Fibroblast of peridontal ligament (primary cell): Measurements from ENCODE around the gene JPT2.

ENCODE experiments used
- DNase-seq: peaks from one replicate; pipeline ENCODE4 v3.0.0-alpha.2; 2010; ENCODE audit errors: extremely low read depth

The JPT2 gene

DNA sequence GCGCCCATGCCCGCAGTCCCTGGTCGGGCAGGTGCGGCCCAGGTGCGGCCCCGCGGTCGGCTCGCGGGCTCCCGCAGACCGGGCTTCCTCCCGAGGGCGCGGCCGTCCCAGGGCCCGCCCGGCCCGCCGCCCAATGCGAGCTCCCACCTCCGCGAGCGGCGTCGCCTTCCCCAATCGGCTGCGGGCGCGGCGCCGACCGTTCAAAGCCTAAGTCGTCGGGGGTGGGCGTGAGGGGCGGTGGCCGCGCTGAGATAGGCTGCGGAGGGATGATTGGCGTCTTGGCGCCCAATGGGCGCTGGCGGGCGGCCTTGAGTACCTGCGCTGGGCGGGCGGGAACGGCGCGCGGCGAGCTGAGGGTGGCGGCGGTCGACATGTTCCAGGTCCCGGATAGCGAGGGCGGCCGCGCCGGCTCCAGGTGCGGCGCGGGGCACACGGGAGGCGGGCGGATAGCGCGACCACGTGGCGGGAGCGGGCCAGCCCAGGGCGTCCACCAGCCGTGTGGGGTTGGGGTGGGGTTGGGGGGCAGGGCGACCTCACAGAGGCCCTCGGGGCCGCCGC, at the start of gene JPT2:
TSS of gene JPT2 (plus strand) at position 338 of the 558 bp plus-strand sequence. CDS start at position 372, 34 bp downstream.
- peak; percentile 90 for DNase-seq

- no peak for DNase-seq
These were observed 47.4 kb upstream of the JPT2 start for GRCh38 chr16:1630450-1631213.

- no peak for DNase-seq
These were observed 46.8 kb upstream of the JPT2 start for GRCh38 chr16:1631230-1631629.

GRCh38 chr16:1631931-1632637, 46.0 kb upstream of the JPT2 start:
- no peak for DNase-seq

GRCh38 chr16:1632638-1632970, 45.5 kb upstream of the JPT2 start:
- DNase-seq, result no peak

- DNase-seq, result no peak
These were observed 44.8 kb upstream of the JPT2 start for GRCh38 chr16:1633310-1633709.

DNA sequence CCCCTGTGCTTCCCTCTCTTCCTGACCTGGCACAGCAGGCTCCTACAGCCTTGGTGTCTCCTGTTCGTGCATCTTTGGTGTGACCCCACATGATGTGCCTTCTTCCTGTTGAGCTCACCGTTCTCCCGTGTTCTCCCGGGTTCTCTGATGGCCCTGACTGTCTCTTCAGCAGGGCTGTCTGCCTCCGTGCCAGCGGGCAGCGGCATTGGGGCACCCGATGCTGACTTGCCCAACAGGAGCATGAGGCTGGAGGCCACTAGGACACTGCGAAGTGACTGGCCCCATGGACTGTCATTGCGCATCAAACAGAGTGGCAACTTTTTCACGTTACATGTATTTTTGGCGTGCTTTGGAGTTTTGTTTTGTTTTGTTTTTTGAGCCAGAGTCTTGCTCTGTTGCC, 43.5 kb upstream of the JPT2 start:
- DNase-seq, result no peak

- no peak for DNase-seq
These were observed 43.0 kb upstream of the JPT2 start for GRCh38 chr16:1635070-1635469.

DNA sequence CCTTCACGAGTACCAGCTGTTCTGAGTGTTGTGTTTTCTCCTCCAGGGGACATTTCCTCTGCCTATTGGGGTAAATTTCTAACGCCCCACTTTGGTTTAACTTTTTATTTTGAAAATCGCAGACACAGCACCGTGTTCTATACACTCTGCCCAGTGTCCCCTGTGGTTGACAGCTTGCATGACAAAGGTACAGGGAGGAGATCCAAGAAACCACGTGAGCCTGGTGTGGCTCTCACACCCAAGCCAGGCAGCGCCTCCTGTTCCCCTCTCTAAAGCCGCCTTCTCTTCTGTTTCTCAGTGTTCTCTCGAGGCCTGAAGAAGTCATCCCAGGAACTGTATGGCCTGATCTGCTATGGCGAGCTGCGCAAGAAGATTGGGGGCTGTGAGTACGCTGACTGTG, 40.6 kb upstream of the JPT2 start:
- no peak for DNase-seq

- no peak for DNase-seq
These were observed 39.3 kb upstream of the JPT2 start for GRCh38 chr16:1638757-1639156.

GRCh38 chr16:1639282-1639681, 38.8 kb upstream of the JPT2 start:
- no peak for DNase-seq

- no peak for DNase-seq
These were observed 38.2 kb upstream of the JPT2 start for GRCh38 chr16:1639860-1640259.

- DNase-seq, result no peak
These were observed 37.7 kb upstream of the JPT2 start for GRCh38 chr16:1640261-1640941.

GRCh38 chr16:1641261-1641660, 36.8 kb upstream of the JPT2 start:
- DNase-seq, result no peak

DNA sequence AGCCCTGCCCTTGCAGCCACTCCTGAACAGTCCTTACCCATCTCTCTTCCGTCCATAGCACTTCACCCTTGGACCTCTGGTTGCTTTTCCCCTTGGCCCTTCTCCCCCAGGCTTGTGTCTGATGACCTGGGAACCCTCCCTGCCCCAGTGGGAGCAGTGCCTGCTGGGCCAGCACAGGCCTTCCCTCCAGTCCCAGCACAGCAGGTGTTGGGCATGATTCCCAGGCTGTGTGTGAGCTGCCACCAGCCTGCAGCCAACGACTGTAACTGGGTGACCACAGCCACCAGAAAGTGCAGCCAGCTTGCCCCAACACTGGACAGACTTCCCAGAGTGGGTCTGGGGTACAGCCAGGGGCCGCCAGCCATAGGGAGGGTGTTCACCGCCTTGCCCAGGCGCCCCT, 35.9 kb upstream of the JPT2 start:
- DNase-seq, result no peak

GRCh38 chr16:1642753-1643152, 35.3 kb upstream of the JPT2 start:
- no peak for DNase-seq

DNA sequence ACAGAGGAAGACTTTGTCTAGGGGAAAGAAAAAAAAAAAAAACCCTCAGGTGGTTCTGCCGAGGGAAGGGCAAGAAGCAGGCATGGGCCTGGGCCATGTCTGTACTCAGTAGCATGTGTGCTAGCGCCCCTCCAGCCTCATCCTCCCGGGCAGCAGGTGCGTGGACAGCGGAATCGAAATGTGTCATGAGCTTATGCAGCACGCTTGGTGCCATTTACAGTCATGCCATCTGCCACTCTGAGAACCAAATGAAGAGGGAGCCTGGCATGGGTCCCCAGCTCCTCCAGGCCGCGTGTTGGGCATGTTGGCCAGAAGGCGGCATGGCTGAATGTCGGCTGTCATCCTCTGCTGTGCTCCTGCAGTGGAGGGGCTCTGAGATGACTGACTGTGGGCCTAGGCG, 34.6 kb upstream of the JPT2 start:
- DNase-seq, result no peak

DNA sequence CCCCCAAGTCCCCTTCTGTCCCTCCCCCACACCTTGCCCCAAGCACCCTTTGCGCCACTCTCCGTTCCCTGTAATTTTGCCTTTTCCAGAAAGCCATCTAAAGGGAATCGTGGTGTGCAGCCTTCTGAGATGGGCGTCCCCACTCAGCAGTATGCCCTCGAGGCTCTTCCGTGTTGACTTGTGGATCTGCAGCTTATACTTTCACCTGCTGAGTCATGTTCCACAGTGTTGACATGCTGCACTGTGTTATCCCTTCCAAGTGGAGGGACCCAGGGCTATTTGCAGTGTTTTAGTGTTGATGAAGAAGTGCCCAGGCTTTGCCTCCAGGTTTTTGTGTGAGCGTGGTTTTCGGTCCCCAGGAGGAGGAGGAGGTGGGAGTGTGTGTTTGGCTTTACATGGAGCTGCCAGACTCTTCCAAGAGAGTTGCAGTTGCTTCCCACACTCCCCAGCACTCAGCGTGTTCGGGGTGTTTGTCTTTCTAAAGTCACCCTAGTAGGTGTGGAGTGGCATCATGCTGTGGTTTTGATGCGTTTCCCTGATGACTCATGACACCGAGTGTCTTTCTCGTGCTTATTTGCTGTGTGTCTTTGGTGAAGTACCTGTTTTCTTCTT, 32.1 kb upstream of the JPT2 start:
- DNase-seq, result no peak

GRCh38 chr16:1647856-1648255, 30.2 kb upstream of the JPT2 start:
- no peak for DNase-seq

DNA sequence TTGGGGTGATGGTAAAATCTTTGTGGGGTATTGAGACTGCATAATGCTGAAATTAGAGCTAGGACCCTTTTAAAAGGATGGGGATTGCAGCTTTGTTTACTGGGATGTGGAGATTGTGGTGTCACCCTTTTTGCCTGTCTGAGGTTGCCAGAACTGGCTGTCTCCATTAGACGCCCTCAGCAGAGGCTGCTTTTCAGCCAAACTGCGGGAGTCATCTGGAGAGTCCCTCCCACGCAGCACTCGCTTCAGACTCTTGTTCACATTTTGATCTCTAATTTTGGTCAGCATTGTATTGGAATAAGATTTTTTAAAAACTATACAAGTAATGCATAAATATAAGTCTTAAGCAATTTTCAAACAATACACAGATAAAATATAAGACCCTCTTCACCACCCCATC, 27.9 kb upstream of the JPT2 start:
- DNase-seq, result no peak

- no peak for DNase-seq
These were observed 26.7 kb upstream of the JPT2 start for GRCh38 chr16:1651094-1651973.
